AG04450 (cell line): Measurements from ENCODE around the gene TRIM37. TPM values are rescaled to one million over a fixed set of nuclear protein-coding genes. Genes with fewer than 3 reads are reported as not detected.

ENCODE experiments used
- CTCF ChIA-PET: fragments of 300-600, 350-600 bp; formaldehyde crosslinking; extraction: SDS; loops from one replicate; lab custom pipeline; 2022; ENCODE audit warnings: antibody characterized with exemption, inconsistent platforms; lab: Charles Lee
- POLR2A ChIA-PET: fragments of 350-600 bp; formaldehyde crosslinking; extraction: SDS; loops from one replicate; lab custom pipeline; 2021; ENCODE audit warnings: antibody characterized with exemption, inconsistent platforms; lab: Yijun Ruan, JAX
- DNase-seq: peaks from one replicate; pipeline ENCODE4 v3.0.0-alpha.2; 2011; ENCODE audit warnings: low read depth, low spot score
- H3K27ac ChIP-seq: one replicate; pipeline ENCODE4 v1.5.1; 2012; ENCODE audit warnings: low read depth, low read length, control low read depth
- H3K27me3 ChIP-seq: one replicate; pipeline ENCODE4 v1.6.0; 2012; ENCODE audit warnings: low read length; ENCODE audit not compliant: control insufficient read depth, insufficient read depth
- H3K4me3 ChIP-seq: 2 replicates; pipeline ENCODE4 v1.5.1; 2011; ENCODE audit warnings: mild to moderate bottlenecking, low read depth, low read length, control low read depth
- H3K9me3 ChIP-seq: 2 replicates; pipeline ENCODE4 v1.5.1; 2012; ENCODE audit warnings: low read length; ENCODE audit not compliant: control insufficient read depth, insufficient read depth
- polyA plus RNA-seq: library from polyadenylated mRNA; depleted of rRNA; stranded (reverse); fragments of >200 nt; gene quantifications from 2 replicates; pipeline ENCODE4 v1.2.3, GENCODE V29; 2011
- TF ChIP-seq, protein P1 (sequence below): IDR thresholded peaks from 2 replicates; pipeline ENCODE4 v1.5.1; 2011; ENCODE audit warnings: low read depth, low read length, control low read depth, inconsistent platforms

TRIM37 gene
- polyA plus RNA-seq, 1 experiment, result 34.8 TPM

GRCh38 chr17:59002126-59002525, 104.6 kb downstream of the TRIM37 start:
- TF ChIP-seq, protein P1, sequence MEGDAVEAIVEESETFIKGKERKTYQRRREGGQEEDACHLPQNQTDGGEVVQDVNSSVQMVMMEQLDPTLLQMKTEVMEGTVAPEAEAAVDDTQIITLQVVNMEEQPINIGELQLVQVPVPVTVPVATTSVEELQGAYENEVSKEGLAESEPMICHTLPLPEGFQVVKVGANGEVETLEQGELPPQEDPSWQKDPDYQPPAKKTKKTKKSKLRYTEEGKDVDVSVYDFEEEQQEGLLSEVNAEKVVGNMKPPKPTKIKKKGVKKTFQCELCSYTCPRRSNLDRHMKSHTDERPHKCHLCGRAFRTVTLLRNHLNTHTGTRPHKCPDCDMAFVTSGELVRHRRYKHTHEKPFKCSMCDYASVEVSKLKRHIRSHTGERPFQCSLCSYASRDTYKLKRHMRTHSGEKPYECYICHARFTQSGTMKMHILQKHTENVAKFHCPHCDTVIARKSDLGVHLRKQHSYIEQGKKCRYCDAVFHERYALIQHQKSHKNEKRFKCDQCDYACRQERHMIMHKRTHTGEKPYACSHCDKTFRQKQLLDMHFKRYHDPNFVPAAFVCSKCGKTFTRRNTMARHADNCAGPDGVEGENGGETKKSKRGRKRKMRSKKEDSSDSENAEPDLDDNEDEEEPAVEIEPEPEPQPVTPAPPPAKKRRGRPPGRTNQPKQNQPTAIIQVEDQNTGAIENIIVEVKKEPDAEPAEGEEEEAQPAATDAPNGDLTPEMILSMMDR, result no peak
- CTCF ChIA-PET, result interaction anchor here (1.2 to 6.6 kb wide), 3 partner anchors 291 to 483 kb away, joined by 4 to 102 read pairs (median 41); no protein-coding TSS in a partner anchor

DNA sequence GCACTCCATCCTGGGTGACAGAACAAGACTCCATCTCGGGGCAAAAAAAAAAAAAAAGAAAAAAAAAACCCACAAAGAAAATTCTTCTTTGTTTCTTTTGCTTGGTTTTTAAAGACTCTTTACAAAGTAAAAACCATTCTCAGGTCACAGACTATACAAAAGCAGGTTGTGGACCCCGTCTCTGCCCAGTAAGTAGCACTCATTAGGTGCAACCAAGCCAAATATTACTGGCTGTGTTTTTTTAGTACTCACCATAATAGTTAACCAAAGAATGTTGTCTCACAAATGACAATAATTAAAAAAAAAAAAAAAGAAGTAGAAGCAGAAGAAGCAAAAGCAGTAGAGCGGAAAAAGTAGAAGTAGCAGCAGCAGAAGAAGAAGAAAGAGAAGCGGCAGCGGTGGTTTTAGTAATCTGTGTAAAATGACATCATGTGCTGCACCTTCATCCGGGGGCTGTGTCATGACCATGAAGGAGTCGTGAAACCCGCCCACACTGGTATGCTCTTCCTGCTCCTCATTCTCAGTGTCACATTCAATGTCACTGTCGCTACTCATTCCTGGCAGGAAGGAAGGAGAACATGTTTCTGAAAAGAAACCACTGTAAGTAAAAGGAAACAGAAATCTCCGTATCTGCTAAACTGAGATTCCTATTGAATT, 105.4 kb downstream of the TRIM37 start:
- no peaks in the 10 kb centered on the region for H3K9me3 ChIP-seq
- ChIA-PET POLR2A (no interaction called here), CTCF (interaction anchor here (0.7 to 6.6 kb wide), 4 partner anchors 290 to 482 kb away, joined by 3 to 102 read pairs (median 22); no protein-coding TSS in a partner anchor)
- H3K27me3 ChIP-seq, result no peaks in the 10 kb centered on the region
- peak overlapping the region; percentile 77 for H3K27ac ChIP-seq
- no peak for DNase-seq
- H3K4me3 ChIP-seq, result peak overlapping the region; percentile 40
- TF ChIP-seq, protein P1, result no peak

More at GRCh38 chr17:59002126-59002525, 104.6 kb downstream of the TRIM37 start:
- no peaks in the 10 kb centered on the region for H3K9me3 ChIP-seq
- H3K27ac ChIP-seq, result no peak overlapping the region
- H3K4me3 ChIP-seq, result no peak overlapping the region
- POLR2A ChIA-PET, result interaction anchor here (1.0 kb wide), 1 partner anchor 370 kb away, joined by 3 read pairs; no protein-coding TSS in a partner anchor
- DNase-seq, result no peak
- no peaks in the 10 kb centered on the region for H3K27me3 ChIP-seq

DNA sequence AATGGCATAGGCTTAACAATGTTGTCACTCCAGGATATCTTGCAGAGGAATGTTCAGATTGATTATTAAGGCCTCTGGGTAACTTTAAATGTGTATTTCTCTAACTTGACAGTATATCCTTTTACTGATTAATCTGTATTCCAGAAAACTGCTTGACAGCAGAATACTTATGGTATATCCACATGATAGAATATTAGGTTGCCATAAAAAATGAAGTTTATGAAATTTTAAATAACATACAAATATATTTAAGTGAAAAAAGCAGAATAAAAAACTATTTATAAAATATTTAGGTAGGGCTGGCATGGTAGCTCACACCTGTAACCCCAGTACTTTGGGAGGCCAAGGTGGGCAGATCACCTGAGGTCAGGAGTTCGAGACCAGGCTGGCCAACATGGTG, 106.7 kb downstream of the TRIM37 start:
- Histone ChIP-seq H3K4me3 (no peak overlapping the region), H3K27ac (no peak overlapping the region), H3K9me3 (no peaks in the 10 kb centered on the region), H3K27me3 (no peaks in the 10 kb centered on the region)
- TF ChIP-seq, protein P1, result no peak
- CTCF ChIA-PET, result interaction anchor here (0.8 to 2.0 kb wide), 2 partner anchors 289 to 481 kb away, joined by 3 to 6 read pairs; no protein-coding TSS in a partner anchor
- DNase-seq, result no peak
- POLR2A ChIA-PET, result no interaction called here

DNA sequence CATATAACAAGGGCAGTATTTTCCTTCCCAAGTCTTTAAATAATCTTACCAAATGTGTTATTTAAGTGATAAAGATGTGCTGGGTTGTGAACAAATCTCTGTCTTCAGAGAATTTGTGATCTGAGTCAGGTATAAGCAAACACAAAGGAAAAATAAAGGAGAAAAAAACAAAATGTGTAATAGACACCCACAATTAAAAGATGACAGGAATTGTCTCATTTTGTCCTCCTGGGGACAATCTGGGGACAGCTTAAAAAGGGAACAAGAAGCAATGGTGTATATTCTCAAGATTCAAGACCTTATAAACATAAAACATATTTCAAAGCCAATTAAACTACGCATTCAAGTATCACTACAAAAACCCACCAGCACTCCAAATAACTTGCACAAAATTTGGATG, 107.2 kb downstream of the TRIM37 start:
- Histone ChIP-seq H3K27ac (no peak overlapping the region), H3K4me3 (no peak overlapping the region), H3K27me3 (no peaks in the 10 kb centered on the region), H3K9me3 (no peaks in the 10 kb centered on the region)
- TF ChIP-seq, protein P1, result no peak
- ChIA-PET CTCF (interaction anchor here (0.7 to 2.0 kb wide), 2 partner anchors 289 to 412 kb away, joined by 3 to 6 read pairs; no protein-coding TSS in a partner anchor), POLR2A (no interaction called here)
- no peak for DNase-seq

- Histone ChIP-seq H3K4me3 (no peak overlapping the region), H3K27ac (no peak overlapping the region), H3K27me3 (no peaks in the 10 kb centered on the region), H3K9me3 (no peaks in the 10 kb centered on the region)
- ChIA-PET CTCF (interaction anchor here (0.7 to 2.0 kb wide), 2 partner anchors 288 to 411 kb away, joined by 3 to 6 read pairs; no protein-coding TSS in a partner anchor), POLR2A (no interaction called here)
- TF ChIP-seq, protein P1, result no peak
- DNase-seq, result no peak
Measured at GRCh38 chr17:58998871-58999270, 107.8 kb downstream of the TRIM37 start.
